ENCODE data around the gene IL17RB.

Gene IL17RB

GRCh38 chr3:53813229-53813628, 33.1 kb upstream of the IL17RB start:
- DNase-seq: no peak

GRCh38 chr3:53813876-53814275, 32.5 kb upstream of the IL17RB start:
- DNase-seq: no peak

GRCh38 chr3:53815067-53815466, 31.3 kb upstream of the IL17RB start:
- no peak for DNase-seq

- no peak for DNase-seq
Observed at GRCh38 chr3:53815651-53816050, 30.7 kb upstream of the IL17RB start.

GRCh38 chr3:53816425-53816824, 29.9 kb upstream of the IL17RB start:
- no peak for DNase-seq

- DNase-seq: no peak
Observed at GRCh38 chr3:53817211-53817610, 29.2 kb upstream of the IL17RB start.

GRCh38 chr3:53817809-53818208, 28.6 kb upstream of the IL17RB start:
- DNase-seq: no peak

GRCh38 chr3:53818221-53819162, 27.9 kb upstream of the IL17RB start:
- DNase-seq: no peak

GRCh38 chr3:53819163-53819868, 27.1 kb upstream of the IL17RB start:
- no peak for DNase-seq

GRCh38 chr3:53820084-53820483, 26.3 kb upstream of the IL17RB start:
- DNase-seq: no peak

- no peak for DNase-seq
Observed at GRCh38 chr3:53820756-53821580, 25.4 kb upstream of the IL17RB start.

- no peak for DNase-seq
Observed at GRCh38 chr3:53821631-53822121, 24.7 kb upstream of the IL17RB start.

- no peak for DNase-seq
Observed at GRCh38 chr3:53822331-53822741, 24.0 kb upstream of the IL17RB start.

- DNase-seq: no peak
Observed at GRCh38 chr3:53823026-53823955, 23.1 kb upstream of the IL17RB start.

- no peak for DNase-seq
Observed at GRCh38 chr3:53823956-53824657, 22.3 kb upstream of the IL17RB start.

- DNase-seq: no peak
Observed at GRCh38 chr3:53824795-53825194, 21.6 kb upstream of the IL17RB start.

GRCh38 chr3:53826048-53826447, 20.3 kb upstream of the IL17RB start:
- DNase-seq: no peak

- DNase-seq: peak; percentile 82
Observed at GRCh38 chr3:53828581-53828980, 17.8 kb upstream of the IL17RB start.

GRCh38 chr3:53829605-53830004, 16.8 kb upstream of the IL17RB start:
- no peak for DNase-seq

GRCh38 chr3:53830944-53831343, 15.4 kb upstream of the IL17RB start:
- no peak for DNase-seq

- DNase-seq: no peak
Observed at GRCh38 chr3:53833053-53833645, 13.2 kb upstream of the IL17RB start.
